CD4-positive, alpha-beta memory T cell (primary cell): ENCODE measurements around the gene CLEC17A. TPM values are rescaled to one million over a fixed set of nuclear protein-coding genes. Genes with fewer than 3 reads are reported as not detected.
A peak's percentile ranks its signal among the peaks of the same experiment; 100 is the strongest.

Experiments used
- CTCF ChIA-PET: fragments of 350-600 bp; sonication (Branson Sonifier 250); formaldehyde crosslinking; loops from one replicate; lab custom pipeline; 2021; ENCODE audit warnings: inconsistent platforms; ENCODE audit not compliant: partially characterized antibody; lab: Charles Lee
- POLR2A ChIA-PET: fragments of 350-600 bp; sonication (Branson Sonifier 250); formaldehyde crosslinking; loops from one replicate; lab custom pipeline; 2021; ENCODE audit not compliant: partially characterized antibody; lab: Charles Lee
- DNase-seq, 5 donors: peaks; one replicate each; pipeline versions ENCODE4 v3.0.0 to v3.0.0-alpha.2; 2020 to 2022; ENCODE audit warnings: mixed read lengths in 1 of 5
- H3K27ac ChIP-seq: one replicate; pipeline ENCODE4 v1.7.0; 2013; ENCODE audit warnings: low read depth, low read length
- H3K27me3 ChIP-seq: 2 replicates; pipeline ENCODE4 v1.7.0; 2013; ENCODE audit warnings: mild to moderate bottlenecking, low read length, moderate library complexity; ENCODE audit not compliant: insufficient read depth
- H3K36me3 ChIP-seq: 2 replicates; pipeline ENCODE4 v1.7.0; 2013; ENCODE audit warnings: mild to moderate bottlenecking, low read length, moderate library complexity; ENCODE audit not compliant: insufficient read depth
- H3K4me1 ChIP-seq: 2 replicates; pipeline ENCODE4 v1.7.0; 2013; ENCODE audit warnings: mild to moderate bottlenecking, low read length, moderate library complexity; ENCODE audit not compliant: insufficient read depth
- H3K4me3 ChIP-seq, 2 donors: one replicate each; pipeline ENCODE4 v1.7.0; 2013; ENCODE audit warnings: low read length in 2 of 2, mild to moderate bottlenecking in 1 of 2
- H3K9me3 ChIP-seq, 2 donors: one replicate each; pipeline ENCODE4 v1.7.0; 2013; ENCODE audit warnings: low read length in 2 of 2, control low read depth in 1 of 2; ENCODE audit not compliant: control insufficient read depth in 1 of 2
- H3K27ac Mint-ChIP-seq, 7 donors: one replicate each; pipeline ENCODE4 v1.8.0; 2020 to 2021; ENCODE audit warnings: mixed read lengths in 7 of 7, mild to moderate bottlenecking in 6 of 7, inconsistent platforms in 3 of 7, moderate library complexity in 3 of 7
- H3K27me3 Mint-ChIP-seq, 2 donors: one replicate each; pipeline ENCODE4 v1.8.0; 2020 to 2021; ENCODE audit warnings: mixed read lengths in 2 of 2
- H3K36me3 Mint-ChIP-seq, 2 donors: one replicate each; pipeline ENCODE4 v1.8.0; 2020 to 2021; ENCODE audit warnings: mixed read lengths in 2 of 2, inconsistent platforms in 1 of 2, mild to moderate bottlenecking in 1 of 2
- H3K4me1 Mint-ChIP-seq, 4 donors: one replicate each; pipeline ENCODE4 v1.8.0; 2020 to 2021; ENCODE audit warnings: mixed read lengths in 4 of 4, mild to moderate bottlenecking in 1 of 4
- H3K4me3 Mint-ChIP-seq, 8 donors: one replicate each; pipeline ENCODE4 v1.8.0; 2020 to 2021; ENCODE audit warnings: mixed read lengths in 8 of 8, mild to moderate bottlenecking in 7 of 8, moderate library complexity in 6 of 8, inconsistent platforms in 3 of 8
- H3K9me3 Mint-ChIP-seq, 8 donors: one replicate each; pipeline ENCODE4 v1.8.0; 2020 to 2021; ENCODE audit warnings: mixed read lengths in 8 of 8, mild to moderate bottlenecking in 5 of 8, inconsistent platforms in 3 of 8, moderate library complexity in 1 of 8
- intact Hi-C: fragments of 100-400 bp; cut with micrococcal nuclease; formaldehyde crosslinking; loops from one replicate; pipeline ENCODE4 v1.15.1; 2023
- polyA plus RNA-seq, 2 donors: library from polyadenylated mRNA; unstranded; fragments of 300-500 nt; fragmentation: Illumina TruSeq; gene quantifications; one replicate each; pipeline ENCODE4 v1.2.3, GENCODE V29; 2021
- total RNA-seq, 2 experiments: library from RNA; stranded (reverse); gene quantifications; one replicate each; pipeline ENCODE4 v1.2.3, GENCODE V29; 2021

CLEC17A gene
- total and polyA plus RNA-seq, 4 experiments from 2014 or later, result 0.20 TPM; not detected in 3

DNA sequence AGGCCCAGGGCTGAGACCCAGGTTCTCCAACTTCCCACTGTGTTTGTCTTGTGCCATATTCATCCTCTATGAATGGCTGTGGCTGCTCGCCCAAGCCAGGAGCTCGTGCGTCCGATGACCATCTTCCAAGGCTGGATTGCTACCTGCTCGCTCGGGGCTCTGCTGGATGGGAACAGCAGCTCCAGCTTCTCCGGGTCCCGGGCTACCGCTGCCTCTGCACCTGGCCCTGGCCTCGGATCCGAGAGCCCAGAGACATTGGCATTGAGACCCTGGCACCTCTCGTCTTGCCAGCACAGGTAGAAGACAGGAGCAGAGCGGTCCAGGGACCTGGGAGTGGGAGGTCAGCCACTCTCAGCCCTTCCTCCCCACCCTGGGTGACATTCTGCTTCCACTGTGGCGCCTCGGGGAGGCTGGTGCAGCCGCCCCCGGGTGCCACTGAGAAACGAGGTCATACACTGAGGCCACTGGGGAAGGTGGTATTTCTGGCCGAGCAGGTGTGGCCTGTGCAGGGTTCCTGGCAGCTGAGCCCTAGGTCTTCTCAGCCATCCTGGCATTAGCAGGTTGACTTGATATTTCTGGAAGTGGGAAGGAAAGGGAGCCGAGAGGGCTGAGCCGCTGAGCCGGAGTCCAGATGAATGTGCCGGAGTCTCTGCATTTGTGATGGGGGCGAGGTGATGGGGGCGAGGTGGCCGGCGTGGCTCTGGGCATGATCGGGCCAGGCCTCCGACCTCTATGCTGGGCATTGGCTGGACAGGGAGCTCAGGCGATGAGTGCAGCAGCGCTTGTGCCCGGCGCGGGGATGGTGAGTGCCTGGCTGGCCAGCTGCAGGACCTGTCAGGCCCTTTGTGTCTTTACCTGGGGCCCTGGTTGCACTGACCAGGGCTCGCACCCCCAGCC is 29.6 kb upstream of the CLEC17A start:
- ChIA-PET CTCF (interaction anchor here (0.9 to 12.1 kb wide), 4 partner anchors 9 to 48 kb away, joined by 3 to 142 read pairs (median 37); partner anchors contain the start of gene NDUFB7), POLR2A (interaction anchor here (1.5 to 5.4 kb wide), 3 partner anchors 31 to 47 kb away, joined by 4 to 35 read pairs (median 33); partner anchors contain the start of gene DNAJB1)
- Mint-ChIP-seq H3K27ac (peak overlapping the region in 6 of 7 donors; percentile 25 to 87 (median 64)), H3K27me3 (no peaks in the 10 kb centered on the region), H3K4me3 (no peak overlapping the region), H3K36me3 (peaks cover 4 to 17% of the 10 kb centered on the region in 2 donors), H3K4me1 (peaks cover 29 to 73% (median 44%) of the 10 kb centered on the region in 4 donors), H3K9me3 (no peaks in the 10 kb centered on the region)
- Histone ChIP-seq H3K4me1 (peaks cover 57% of the 10 kb centered on the region), H3K27ac (peak overlapping the region; percentile 13), H3K36me3 (peaks cover 11% of the 10 kb centered on the region), H3K27me3 (no peaks in the 10 kb centered on the region), H3K4me3 (no peak overlapping the region), H3K9me3 (no peaks in the 10 kb centered on the region)
- no peak for DNase-seq
- intact Hi-C loops, result no loop called here

GRCh38 chr19:14553939-14554243 is 29.0 kb upstream of the CLEC17A start:
- Mint-ChIP-seq H3K27me3 (no peaks in the 10 kb centered on the region), H3K4me3 (peak overlapping the region in 1 of 8 donors; percentile 15), H3K4me1 (peaks cover 29 to 78% (median 42%) of the 10 kb centered on the region in 4 donors), H3K36me3 (peaks cover 4 to 11% of the 10 kb centered on the region in 2 donors), H3K9me3 (no peaks in the 10 kb centered on the region), H3K27ac (peak overlapping the region in 5 of 7 donors; percentile 40 to 91 (median 74))
- intact Hi-C loops, result no loop called here
- peaks cover 10% of the 10 kb centered on the region for H3K36me3 ChIP-seq
- POLR2A ChIA-PET, result interaction anchor here (0.8 to 5.4 kb wide), 4 partner anchors 11 to 47 kb away, joined by 3 to 35 read pairs (median 18); partner anchors contain the start of gene DNAJB1
- DNase-seq, result no peak
- CTCF ChIA-PET, result interaction anchor here (0.9 to 12.1 kb wide), 5 partner anchors 10 to 48 kb away, joined by 3 to 142 read pairs (median 5); partner anchors contain the start of gene NDUFB7
- no peak overlapping the region for H3K4me3 ChIP-seq
- no peaks in the 10 kb centered on the region for H3K27me3 ChIP-seq
- no peak overlapping the region for H3K27ac ChIP-seq
- H3K9me3 ChIP-seq, result no peaks in the 10 kb centered on the region
- peaks cover 61% of the 10 kb centered on the region for H3K4me1 ChIP-seq

- Mint-ChIP-seq H3K27me3 (no peaks in the 10 kb centered on the region), H3K27ac (peak overlapping the region in 4 of 7 donors; percentile 40 to 87 (median 58)), H3K9me3 (no peaks in the 10 kb centered on the region), H3K36me3 (peaks cover 4 to 11% of the 10 kb centered on the region in 2 donors), H3K4me3 (no peak overlapping the region), H3K4me1 (peaks cover 31 to 78% (median 42%) of the 10 kb centered on the region in 4 donors)
- no peaks in the 10 kb centered on the region for H3K27me3 ChIP-seq
- peaks cover 10% of the 10 kb centered on the region for H3K36me3 ChIP-seq
- ChIA-PET POLR2A (interaction anchor here (0.8 to 5.4 kb wide), 5 partner anchors 11 to 48 kb away, joined by 3 to 35 read pairs (median 4); partner anchors contain the start of gene DNAJB1), CTCF (interaction anchor here (0.9 to 12.1 kb wide), 7 partner anchors 10 to 55 kb away, joined by 3 to 142 read pairs (median 5); partner anchors contain the start of gene NDUFB7)
- H3K27ac ChIP-seq, result no peak overlapping the region
- no peak for DNase-seq
- intact Hi-C loops, result no loop called here
- H3K9me3 ChIP-seq, result no peaks in the 10 kb centered on the region
- H3K4me3 ChIP-seq, result no peak overlapping the region
- peaks cover 61% of the 10 kb centered on the region for H3K4me1 ChIP-seq
Measured at GRCh38 chr19:14554382-14554812, 28.5 kb upstream of the CLEC17A start.

DNA sequence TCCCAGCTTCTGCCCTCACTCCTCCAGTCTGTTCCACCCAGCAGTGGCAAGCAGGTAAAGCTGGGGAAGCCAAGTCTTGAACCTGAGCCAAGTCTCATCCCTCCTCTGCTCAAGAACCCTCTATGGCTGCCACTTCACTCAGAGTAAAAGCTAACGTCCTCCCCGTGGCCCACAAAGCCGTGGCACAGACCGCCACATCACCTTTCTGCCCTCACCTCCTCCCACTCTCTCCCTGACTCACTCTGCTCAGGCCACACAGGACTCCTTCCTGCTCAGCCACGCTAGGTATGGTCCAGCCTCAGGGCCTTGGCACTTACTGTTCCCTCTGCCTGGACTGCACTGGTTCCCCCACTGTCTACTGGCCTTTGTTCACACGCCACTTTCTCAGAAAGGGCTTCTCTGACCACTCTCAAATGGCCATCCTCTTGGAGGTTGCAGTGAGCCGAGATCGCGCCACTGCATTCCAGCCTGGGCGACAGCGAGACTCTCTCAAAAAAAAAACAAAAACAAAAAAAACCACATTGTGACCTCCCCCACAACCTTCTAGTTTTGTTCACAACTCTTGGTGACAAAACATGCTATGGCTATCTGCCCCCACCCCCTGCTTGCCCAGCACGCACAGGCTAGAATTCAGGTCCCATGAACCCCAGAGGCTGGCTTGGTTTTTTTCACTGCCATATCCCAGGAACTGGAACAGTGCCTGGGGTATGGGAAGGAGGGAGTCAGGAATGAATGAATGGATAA is 26.8 kb upstream of the CLEC17A start:
- POLR2A ChIA-PET, result interaction anchor here (0.9 to 5.4 kb wide), 12 partner anchors 14 to 61 kb away, joined by 3 to 35 read pairs (median 3); partner anchors contain the start of genes DNAJB1 and TECR
- no peak overlapping the region for H3K27ac ChIP-seq
- intact Hi-C loops, result loop anchor here (1.0 to 2.0 kb wide), 2 partner anchors 27 to 51 kb away; partner anchors contain the start of gene TECR

DNA sequence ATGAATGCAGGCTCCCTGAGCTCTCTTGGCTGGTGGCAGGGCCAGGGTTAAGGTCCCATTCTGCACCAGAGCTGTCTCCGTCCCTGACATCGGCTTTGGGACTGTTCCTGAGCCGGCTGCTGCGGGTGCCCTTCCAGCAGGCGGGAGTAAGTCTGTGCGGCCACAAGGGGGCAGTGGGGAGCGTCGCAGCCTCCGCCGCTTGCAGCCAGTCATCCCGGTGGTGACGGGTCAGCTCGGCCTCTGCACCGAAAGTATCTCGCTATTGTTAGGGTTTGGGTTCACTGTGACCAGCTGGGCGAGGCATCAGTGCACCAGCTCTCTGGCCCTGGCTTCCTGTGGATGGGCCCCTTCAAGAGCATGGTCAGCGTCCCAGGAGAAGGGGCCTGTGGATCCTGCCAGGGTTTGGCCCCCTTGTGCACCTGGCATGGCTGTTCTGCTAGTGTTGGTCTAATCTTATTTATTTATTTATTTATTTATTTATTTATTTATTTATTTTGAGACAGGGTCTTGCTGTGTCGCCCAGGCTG is 26.2 kb upstream of the CLEC17A start:
- Histone ChIP-seq H3K4me3 (peak overlapping the region in 1 of 2 donors; percentile 18), H3K4me1 (peaks cover 45% of the 10 kb centered on the region), H3K27ac (no peak overlapping the region), H3K36me3 (peaks cover 4% of the 10 kb centered on the region), H3K9me3 (no peaks in the 10 kb centered on the region), H3K27me3 (no peaks in the 10 kb centered on the region)
- H3K36me3 Mint-ChIP-seq, result peaks cover 0 to 3% of the 10 kb centered on the region in 2 donors
- H3K9me3 Mint-ChIP-seq, result no peaks in the 10 kb centered on the region
- CTCF ChIA-PET, result interaction anchor here (0.5 to 12.1 kb wide), 17 partner anchors 9 to 134 kb away, joined by 3 to 142 read pairs (median 7); partner anchors contain the start of genes DNAJB1, GIPC1, NDUFB7 and ZNF333
- POLR2A ChIA-PET, result interaction anchor here (0.9 to 5.4 kb wide), 9 partner anchors 14 to 61 kb away, joined by 3 to 35 read pairs (median 3); partner anchors contain the start of gene DNAJB1
- H3K4me1 Mint-ChIP-seq, result peaks cover 24 to 65% (median 30%) of the 10 kb centered on the region in 4 donors
- H3K27me3 Mint-ChIP-seq, result no peaks in the 10 kb centered on the region
- H3K27ac Mint-ChIP-seq, result peak overlapping the region in 6 of 7 donors; percentile 52 to 95 (median 74)
- H3K4me3 Mint-ChIP-seq, result peak overlapping the region; percentile 36 to 79 (median 60)
- intact Hi-C loops, result loop anchor here (1.0 to 2.0 kb wide), 2 partner anchors 28 to 51 kb away; partner anchors contain the start of gene TECR
- peak; percentile 58 to 65 (median 62) for DNase-seq

More for the DNA sequence above, 26.8 kb upstream of the CLEC17A start:
- Histone ChIP-seq H3K36me3 (peaks cover 4% of the 10 kb centered on the region), H3K4me1 (peaks cover 52% of the 10 kb centered on the region), H3K27me3 (no peaks in the 10 kb centered on the region), H3K9me3 (no peaks in the 10 kb centered on the region), H3K4me3 (peak overlapping the region in 1 of 2 donors; percentile 18)
- CTCF ChIA-PET, result interaction anchor here (0.5 to 12.1 kb wide), 19 partner anchors 9 to 134 kb away, joined by 3 to 142 read pairs (median 7); partner anchors contain the start of genes DNAJB1, GIPC1, NDUFB7 and ZNF333
- peaks cover 27 to 71% (median 35%) of the 10 kb centered on the region in 4 donors for H3K4me1 Mint-ChIP-seq
- H3K4me3 Mint-ChIP-seq, result peak overlapping the region in 5 of 8 donors; percentile 55 to 79 (median 61)
- H3K27me3 Mint-ChIP-seq, result no peaks in the 10 kb centered on the region
- H3K36me3 Mint-ChIP-seq, result peaks cover 0 to 7% of the 10 kb centered on the region in 2 donors
- H3K9me3 Mint-ChIP-seq, result no peaks in the 10 kb centered on the region
- peak overlapping the region; percentile 35 to 95 (median 75) for H3K27ac Mint-ChIP-seq
- DNase-seq, result no peak
